22Rv1 (cell line): ENCODE data around the gene AOAH.

Source experiments
- ZFX ChIP-seq: fragments of 450-650 bp; IDR thresholded peaks from 2 replicates; pipeline ENCODE4 v1.6.1; 2017; ENCODE audit warnings: antibody characterized with exemption, borderline replicate concordance
- TF ChIP-seq, protein P1 (sequence below): fragments of 450-650 bp; IDR thresholded peaks from 2 replicates; pipeline ENCODE4 v1.5.1; 2017; ENCODE audit warnings: mild to moderate bottlenecking

DNA sequence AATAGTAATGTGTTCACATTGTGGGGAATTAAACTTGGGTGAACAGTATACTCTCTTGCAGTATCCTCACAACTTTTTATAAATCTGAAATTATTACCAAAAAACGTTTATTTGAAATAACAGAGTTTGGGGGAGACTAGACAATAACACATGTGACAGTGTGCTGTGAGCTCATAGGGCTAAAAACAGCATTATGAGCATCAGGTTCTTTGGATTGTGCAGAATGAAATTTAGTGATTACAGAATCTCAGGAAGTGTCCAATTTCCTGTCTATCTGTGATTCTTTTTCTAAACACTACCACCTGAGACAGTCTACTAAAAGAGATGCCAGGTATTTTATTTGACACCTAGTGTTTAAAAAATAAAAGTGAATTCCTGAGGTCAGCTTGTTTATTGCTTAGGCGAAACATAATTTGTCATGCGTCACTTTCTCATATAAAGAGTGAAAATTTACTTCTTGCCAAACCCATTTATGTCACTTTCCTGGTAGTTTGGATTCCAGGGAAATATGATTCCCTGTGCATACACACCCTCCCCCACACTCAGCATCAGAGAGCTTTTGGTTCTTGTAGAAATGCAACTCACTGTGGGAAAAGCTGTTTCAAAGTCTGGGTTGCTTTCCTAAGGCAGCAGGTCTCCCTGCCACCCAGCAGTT lies 71.2 kb downstream of the AOAH start:
- TF ChIP-seq, protein P1, sequence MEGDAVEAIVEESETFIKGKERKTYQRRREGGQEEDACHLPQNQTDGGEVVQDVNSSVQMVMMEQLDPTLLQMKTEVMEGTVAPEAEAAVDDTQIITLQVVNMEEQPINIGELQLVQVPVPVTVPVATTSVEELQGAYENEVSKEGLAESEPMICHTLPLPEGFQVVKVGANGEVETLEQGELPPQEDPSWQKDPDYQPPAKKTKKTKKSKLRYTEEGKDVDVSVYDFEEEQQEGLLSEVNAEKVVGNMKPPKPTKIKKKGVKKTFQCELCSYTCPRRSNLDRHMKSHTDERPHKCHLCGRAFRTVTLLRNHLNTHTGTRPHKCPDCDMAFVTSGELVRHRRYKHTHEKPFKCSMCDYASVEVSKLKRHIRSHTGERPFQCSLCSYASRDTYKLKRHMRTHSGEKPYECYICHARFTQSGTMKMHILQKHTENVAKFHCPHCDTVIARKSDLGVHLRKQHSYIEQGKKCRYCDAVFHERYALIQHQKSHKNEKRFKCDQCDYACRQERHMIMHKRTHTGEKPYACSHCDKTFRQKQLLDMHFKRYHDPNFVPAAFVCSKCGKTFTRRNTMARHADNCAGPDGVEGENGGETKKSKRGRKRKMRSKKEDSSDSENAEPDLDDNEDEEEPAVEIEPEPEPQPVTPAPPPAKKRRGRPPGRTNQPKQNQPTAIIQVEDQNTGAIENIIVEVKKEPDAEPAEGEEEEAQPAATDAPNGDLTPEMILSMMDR: no peak
- no peak for TF ChIP-seq ZFX
